Measurements from ENCODE around the gene TBC1D7.
"Not testable (repeated sequence)": the region's sequence is repeated elsewhere in the genome, so short reads cannot be mapped to it uniquely, and the experiment has no call there.

Gene TBC1D7

GRCh38 chr6:13355999-13356785 is 27.9 kb upstream of the TBC1D7 start:
- no peak for DNase-seq

- no peak for DNase-seq
These were observed 27.0 kb upstream of the TBC1D7 start for GRCh38 chr6:13355043-13355945.

- DNase-seq: no peak
These were observed 26.1 kb upstream of the TBC1D7 start for GRCh38 chr6:13354331-13355042.

GRCh38 chr6:13352165-13352564 is 23.8 kb upstream of the TBC1D7 start:
- no peak for DNase-seq

- DNase-seq: no peak
These were observed 22.9 kb upstream of the TBC1D7 start for GRCh38 chr6:13351271-13351670.

- DNase-seq: no peak
These were observed 21.6 kb upstream of the TBC1D7 start for GRCh38 chr6:13349811-13350506.

GRCh38 chr6:13348334-13349113 is 20.2 kb upstream of the TBC1D7 start:
- no peak for DNase-seq

- no peak for DNase-seq
These were observed 17.9 kb upstream of the TBC1D7 start for GRCh38 chr6:13346245-13346644.

GRCh38 chr6:13342414-13343019 is 14.2 kb upstream of the TBC1D7 start:
- no peak for DNase-seq

- DNase-seq: no peak
These were observed 11.7 kb upstream of the TBC1D7 start for GRCh38 chr6:13339863-13340630.

GRCh38 chr6:13338038-13338437 is 9.7 kb upstream of the TBC1D7 start:
- no peak for DNase-seq

GRCh38 chr6:13336553-13336952 is 8.2 kb upstream of the TBC1D7 start:
- DNase-seq: peak; percentile 85

- no peak for DNase-seq
These were observed 6.6 kb upstream of the TBC1D7 start for GRCh38 chr6:13334953-13335352.

GRCh38 chr6:13332349-13332706 is 4.0 kb upstream of the TBC1D7 start:
- no peak for DNase-seq

- DNase-seq: no peak
These were observed 3.4 kb upstream of the TBC1D7 start for GRCh38 chr6:13331516-13332348.

- DNase-seq: no peak
These were observed 492 bp upstream of the TBC1D7 start for GRCh38 chr6:13328875-13329183.

- DNase-seq: no peak
These were observed 654 bp downstream of the TBC1D7 start for GRCh38 chr6:13327691-13328075.

- DNase-seq: not testable (repeated sequence)
These were observed 2.2 kb downstream of the TBC1D7 start for GRCh38 chr6:13326031-13326586.

- DNase-seq: no peak
These were observed 8.3 kb downstream of the TBC1D7 start for GRCh38 chr6:13319891-13320564.
